HepG2 (cell line): ENCODE measurements around the gene SCUBE1. TPM values are rescaled to one million over a fixed set of nuclear protein-coding genes. Genes with fewer than 3 reads are reported as not detected.

Experiments
- ATAC-seq: fragments of 200-7000 bp; cut with Tn5 transposase; 3 replicates; pipeline ENCODE4 v1.9.1; 2020; ENCODE audit warnings: mild to moderate bottlenecking, moderate library complexity
- BruUV-seq: library from RNA; stranded (reverse); fragments of 400-500 nt; replicated peaks from 2 replicates; lab custom pipeline; 2021; lab: Mats Ljungman, UMichigan
- CTCF ChIA-PET: fragments of 300-600 bp; formaldehyde crosslinking; extraction: SDS; loops from one replicate; lab custom pipeline; 2021; ENCODE audit warnings: low total read pairs, inconsistent platforms, low intra/inter-chr PET ratio; lab: Yijun Ruan, JAX
- POLR2A ChIA-PET: fragments of 350-600 bp; sonication (Branson Sonifier 250); formaldehyde crosslinking; loops from one replicate; lab custom pipeline; 2020; ENCODE audit warnings: antibody characterized with exemption, inconsistent platforms; lab: Yijun Ruan, JAX
- DNase-seq: peaks from one replicate; pipeline ENCODE4 v3.0.0-alpha.2; 2015; ENCODE audit warnings: low spot score
- FAIRE-seq: peaks from 3 replicates; lab custom pipeline; 2011; peaks lifted over from hg19 to GRCh38; lab: Jason Lieb, UNC
- H2AFZ ChIP-seq: one replicate; pipeline ENCODE4 v1.6.1; 2011; ENCODE audit warnings: low read length, inconsistent platforms
- H3K27ac ChIP-seq: fragments of 300-600 bp; 3 replicates; pipeline ENCODE4 v1.8.0; 2011; ENCODE audit warnings: mixed run types, mild to moderate bottlenecking, mixed read lengths, low read length, inconsistent platforms; ENCODE audit not compliant: insufficient read depth; ENCODE audit errors: extremely low read length
- H3K27me3 ChIP-seq, 2 experiments: fragments of 200-600 bp in 1 of 2; 2 replicates in 1 of 2; 3 replicates in 1 of 2; pipeline versions ENCODE4 v1.6.0 to v1.8.0; 2011; ENCODE audit warnings: low read length in 2 of 2, mild to moderate bottlenecking in 2 of 2, moderate library complexity in 2 of 2, inconsistent platforms in 1 of 2; ENCODE audit not compliant: insufficient read depth in 2 of 2, control insufficient read depth in 1 of 2
- H3K36me3 ChIP-seq, 2 experiments: fragments of 200-600 bp in 1 of 2; replicated peaks in 1 of 2; 2 replicates in 1 of 2; 3 replicates in 1 of 2; pipeline versions ENCODE4 v1.5.1 to v1.8.0; 2011; ENCODE audit warnings: low read length in 2 of 2, inconsistent platforms in 1 of 2; ENCODE audit not compliant: insufficient read depth in 2 of 2, control insufficient read depth in 1 of 2
- H3K4me1 ChIP-seq: 2 replicates; pipeline ENCODE4 v1.5.1; 2012; ENCODE audit warnings: low read length, inconsistent platforms; ENCODE audit not compliant: insufficient read depth
- H3K4me2 ChIP-seq: 2 replicates; pipeline ENCODE4 v1.6.0; 2011; ENCODE audit warnings: low read depth, low read length, inconsistent platforms
- H3K4me3 ChIP-seq, 3 experiments: fragments of 200-600 bp in 1 of 3; sonication (generic), shearing (Covaris generic) in 1 of 3; replicated peaks in 1 of 3; 2 replicates each; pipeline ENCODE4 v1.5.1; 2011 to 2016; ENCODE audit warnings: low read length in 3 of 3, inconsistent platforms in 2 of 3, low read depth in 2 of 3, mild to moderate bottlenecking in 2 of 3, control low read depth in 1 of 3, mixed read lengths in 1 of 3; ENCODE audit not compliant: insufficient read depth in 1 of 3
- H3K79me2 ChIP-seq: one replicate; pipeline ENCODE4 v1.6.1; 2011; ENCODE audit warnings: low read length, inconsistent platforms; ENCODE audit not compliant: insufficient read depth
- H3K9ac ChIP-seq: 2 replicates; pipeline ENCODE4 v1.6.0; 2011; ENCODE audit warnings: mild to moderate bottlenecking, low read depth, low read length, inconsistent platforms; ENCODE audit not compliant: insufficient read depth
- H3K9me3 ChIP-seq: 2 replicates; pipeline ENCODE4 v1.5.1; 2012; ENCODE audit warnings: mild to moderate bottlenecking, low read length
- H4K20me1 ChIP-seq: 2 replicates; pipeline ENCODE4 v1.6.0; 2011; ENCODE audit warnings: inconsistent platforms, mild to moderate bottlenecking, low read length, moderate library complexity; ENCODE audit not compliant: insufficient read depth
- E2F5 ChIP-seq: sonication (generic); formaldehyde crosslinking; conservative IDR thresholded peaks from 2 replicates; pipeline ENCODE4 v1.4.0; 2020; ENCODE audit warnings: missing genetic modification reagents
- MLLT10 ChIP-seq: sonication (generic); formaldehyde crosslinking; IDR thresholded peaks from 2 replicates; pipeline ENCODE4 v1.4.0; 2020; ENCODE audit warnings: missing genetic modification reagents
- REL ChIP-seq: sonication (generic); formaldehyde crosslinking; conservative IDR thresholded peaks from 2 replicates; pipeline ENCODE4 v1.8.0; 2022; ENCODE audit warnings: mild to moderate bottlenecking, missing genetic modification reagents, moderate library complexity
- TFE3 ChIP-seq: IDR thresholded peaks from 2 replicates; pipeline ENCODE4 v1.6.1; 2016
- THAP9 ChIP-seq: sonication (generic); formaldehyde crosslinking; IDR thresholded peaks from 2 replicates; pipeline ENCODE4; 2020; ENCODE audit warnings: missing genetic modification reagents, mild to moderate bottlenecking, borderline replicate concordance
- ZNF232 ChIP-seq: sonication (generic); formaldehyde crosslinking; IDR thresholded peaks from 2 replicates; pipeline ENCODE4 v1.4.0; 2020; ENCODE audit warnings: missing genetic modification reagents, borderline replicate concordance
- ZNF407 ChIP-seq: sonication (generic); formaldehyde crosslinking; IDR thresholded peaks from one replicate; pipeline ENCODE4 v1.5.1; 2020; ENCODE audit warnings: mild to moderate bottlenecking, missing genetic modification reagents; ENCODE audit errors: not compliant biosample characterization
- ZNF746 ChIP-seq: sonication (generic); formaldehyde crosslinking; IDR thresholded peaks from 2 replicates; pipeline ENCODE4 v1.8.0; 2022; ENCODE audit warnings: mild to moderate bottlenecking, missing genetic modification reagents
- ZNF777 ChIP-seq: sonication (generic); formaldehyde crosslinking; IDR thresholded peaks from 2 replicates; pipeline ENCODE4 v1.4.0; 2020; ENCODE audit warnings: missing genetic modification reagents
- ZNF878 ChIP-seq: sonication (generic); formaldehyde crosslinking; IDR thresholded peaks from 2 replicates; pipeline ENCODE4 v1.8.1; 2023; ENCODE audit warnings: mild to moderate bottlenecking, missing genetic modification reagents, moderate library complexity
- WGBS: methylation state at CpG from one replicate; pipeline ENCODE4 v1.1.6; 2017; ENCODE audit warnings: low lambda C conversion rate; 5-methylcytosine and 5-hydroxymethylcytosine counted together
- in situ Hi-C: cut with HindIII; loops from 2 replicates; pipeline ENCODE4 v1.10.0; 2017; ENCODE audit warnings: low pct_unique_long_range_greater_than_20kb; ENCODE audit not compliant: extremely low pct_ligation_motif_present
- intact Hi-C: fragments of 100-400 bp; cut with micrococcal nuclease; formaldehyde crosslinking; loops from one replicate; pipeline ENCODE4 v1.10.0; 2022; ENCODE audit not compliant: unreplicated experiment
- polyA plus RNA-seq, 8 experiments: library from polyadenylated mRNA; depleted of rRNA in 3 of 8; stranded (reverse) in 7 of 8; unstranded in 1 of 8; fragments of >200 nt; fragmentation: Illumina TruSeq in 4 of 8; extraction: Trizol in 4 of 8; gene quantifications; 2 replicates each; pipeline versions ENCODE4 v1.2.1 to v1.2.3, GENCODE V29; 2011 to 2016; ENCODE audit warnings: low read depth in 4 of 8, missing spikeins in 1 of 8, mixed read lengths in 1 of 8; ENCODE audit not compliant: insufficient read depth in 1 of 8
- total RNA-seq, 5 experiments: library from RNA; depleted of rRNA; stranded (reverse); fragments of >200 nt; fragmentation: Illumina TruSeq; extraction: Trizol; gene quantifications; 2 replicates each; pipeline ENCODE4 v1.2.3, GENCODE V29; 2016; ENCODE audit warnings: low read depth in 1 of 5

SCUBE1 gene
- total and polyA plus RNA-seq, 2 of the 13 experiments (the other 11 are each of a cell fraction or from before 2014, with no cell fraction given): under 0.01 to 0.05 TPM

- 66% methylated on average over 6 of the region's 9 CpGs for WGBS
- H3K27me3 ChIP-seq: peaks cover 10 to 76% of the 10 kb centered on the region in 2 experiments
- no peaks in the 10 kb centered on the region for H3K36me3 ChIP-seq
- ChIA-PET POLR2A (no interaction called here), CTCF (no interaction called here)
- in situ Hi-C loops (no loop called here), intact Hi-C loops (no loop called here)
- no peaks in the 10 kb centered on the region for H3K79me2 ChIP-seq
- no peak overlapping the region for H3K4me2 ChIP-seq
- no peak overlapping the region for H3K9ac ChIP-seq
- H3K9me3 ChIP-seq: no peaks in the 10 kb centered on the region
- peaks cover 28% of the 10 kb centered on the region for H3K4me1 ChIP-seq
- no peak for FAIRE-seq
- H4K20me1 ChIP-seq: no peaks in the 10 kb centered on the region
- no TSS peak for BruUV-seq
- no peak for ATAC-seq
- no peak overlapping the region for H3K4me3 ChIP-seq
- no peak overlapping the region for H3K27ac ChIP-seq
- H2AFZ ChIP-seq: no peak overlapping the region
- no peak for DNase-seq
- TF ChIP-seq TFE3 (no peak), ZNF407 (CRISPR knock-in tag) (no peak), REL (CRISPR knock-in tag) (no peak), ZNF232 (CRISPR knock-in tag) (no peak), ZNF878 (CRISPR knock-in tag) (no peak), MLLT10 (no peak), E2F5 (CRISPR knock-in tag) (no peak), ZNF746 (no peak), ZNF777 (CRISPR knock-in tag) (no peak), THAP9 (CRISPR knock-in tag) (no peak)
Observed at GRCh38 chr22:43266076-43266475, 77.1 kb downstream of the SCUBE1 start.
